Panc1 (cell line): Measurements from ENCODE around the gene GPRIN3. TPM values are rescaled to one million over a fixed set of nuclear protein-coding genes. Genes with fewer than 3 reads are reported as not detected.

Source experiments
- ATAC-seq: fragments of 200-7000 bp; cut with Tn5 transposase; 2 replicates; pipeline ENCODE4 v1.9.1; 2020; ENCODE audit warnings: mild to moderate bottlenecking, moderate library complexity
- BruUV-seq: library from RNA; stranded (reverse); fragments of 400-500 nt; replicated peaks from 2 replicates; lab custom pipeline; 2021; lab: Mats Ljungman, UMichigan
- CTCF ChIA-PET: fragments of 300-600 bp; sonication (Branson Sonifier 250); formaldehyde crosslinking; loops from one replicate; lab custom pipeline; 2022; ENCODE audit warnings: antibody characterized with exemption; lab: Charles Lee
- POLR2A ChIA-PET: fragments of 300-600 bp; sonication (Branson Sonifier 250); formaldehyde crosslinking; loops from one replicate; lab custom pipeline; 2022; ENCODE audit warnings: antibody characterized with exemption; lab: Charles Lee
- DNase-seq: peaks from one replicate; pipeline ENCODE4 v3.0.0-alpha.2; 2010; ENCODE audit warnings: low read depth, low spot score
- H3K27ac ChIP-seq: 2 replicates; pipeline ENCODE4 v1.5.1; 2011; ENCODE audit warnings: mild to moderate bottlenecking, low read length, inconsistent platforms
- H3K27me3 ChIP-seq: fragments of 200-500 bp; sonication (Bioruptor generic); 2 replicates; pipeline ENCODE4 v1.6.0; 2014; ENCODE audit warnings: low read length, inconsistent platforms; ENCODE audit not compliant: control insufficient read depth, insufficient read depth
- H3K36me3 ChIP-seq: fragments of 200-500 bp; sonication (Bioruptor generic); 2 replicates; pipeline ENCODE4 v1.5.1; 2014; ENCODE audit warnings: inconsistent platforms, mild to moderate bottlenecking, low read length, moderate library complexity; ENCODE audit not compliant: control insufficient read depth, insufficient read depth
- H3K4me1 ChIP-seq: 2 replicates; pipeline ENCODE4 v1.5.1; 2011; ENCODE audit warnings: inconsistent platforms, mild to moderate bottlenecking, low read length, moderate library complexity; ENCODE audit not compliant: control insufficient read depth, insufficient read depth
- H3K4me3 ChIP-seq, 2 experiments: 2 replicates each; pipeline ENCODE4 v1.5.1; 2011 to 2012; ENCODE audit warnings: low read depth in 2 of 2, low read length in 2 of 2, mild to moderate bottlenecking in 2 of 2, inconsistent platforms in 1 of 2, moderate library complexity in 1 of 2
- H3K9me3 ChIP-seq: fragments of 200-500 bp; sonication (Bioruptor generic); 2 replicates; pipeline ENCODE4 v1.5.1; 2014; ENCODE audit warnings: low read depth, mild to moderate bottlenecking, inconsistent platforms, low read length, moderate library complexity; ENCODE audit not compliant: control insufficient read depth, insufficient read depth
- CTCF ChIP-seq: fragments of 450-650 bp; IDR thresholded peaks from 2 replicates; pipeline ENCODE4 v1.5.1; 2017; ENCODE audit warnings: mild to moderate bottlenecking
- POLR2AphosphoS5 ChIP-seq: IDR thresholded peaks from 2 replicates; pipeline ENCODE4 v1.6.1; 2012; ENCODE audit warnings: mild to moderate bottlenecking, low read depth, low read length, moderate library complexity
- SIN3A ChIP-seq: IDR thresholded peaks from 2 replicates; pipeline ENCODE4 v1.6.1; 2012; ENCODE audit warnings: low read depth, mild to moderate bottlenecking, low read length, moderate library complexity, borderline replicate concordance; ENCODE audit not compliant: insufficient read depth
- TCF7L2 ChIP-seq: IDR thresholded peaks from 2 replicates; pipeline ENCODE4 v1.6.1; 2011; ENCODE audit warnings: mild to moderate bottlenecking, low read depth, low read length, inconsistent platforms
- in situ Hi-C: cut with HindIII; loops from 2 replicates; pipeline ENCODE4 v1.10.0; 2016; ENCODE audit warnings: low sequenced_read_pairs, low pct_unique_long_range_greater_than_20kb
- intact Hi-C: fragments of 100-400 bp; cut with micrococcal nuclease; formaldehyde crosslinking; loops from one replicate; pipeline ENCODE4 v1.10.0; 2022; ENCODE audit not compliant: unreplicated experiment
- total RNA-seq: library from RNA; stranded (reverse); gene quantifications from one replicate; pipeline ENCODE4 v1.2.1, GENCODE V29; 2021; ENCODE audit not compliant: unreplicated experiment
- TF ChIP-seq, protein P1 (sequence below), 2 experiments: IDR thresholded peaks; 2 replicates each; pipeline ENCODE4 v1.6.1; 2011 to 2012; ENCODE audit warnings: low read depth in 2 of 2, control low read depth in 1 of 2, low read length in 1 of 2, mild to moderate bottlenecking in 1 of 2, moderate library complexity in 1 of 2; ENCODE audit not compliant: insufficient read depth in 1 of 2

The GPRIN3 gene
- total RNA-seq, 1 experiment from 2014 or later = 0.03 TPM

GRCh38 chr4:89289312-89289711, 18.3 kb downstream of the GPRIN3 start:
- H3K36me3 ChIP-seq = no peaks in the 10 kb centered on the region
- ChIA-PET CTCF (no interaction called here), POLR2A (no interaction called here)
- no peaks in the 10 kb centered on the region for H3K4me1 ChIP-seq
- ATAC-seq = no peak
- H3K9me3 ChIP-seq = no peaks in the 10 kb centered on the region
- DNase-seq = no peak
- BruUV-seq = no TSS peak
- in situ Hi-C loops = no loop called here
- H3K4me3 ChIP-seq = no peak overlapping the region
- TF ChIP-seq TCF7L2 (no peak), CTCF (no peak), SIN3A (no peak), POLR2AphosphoS5 (no peak)
- TF ChIP-seq, protein P1, sequence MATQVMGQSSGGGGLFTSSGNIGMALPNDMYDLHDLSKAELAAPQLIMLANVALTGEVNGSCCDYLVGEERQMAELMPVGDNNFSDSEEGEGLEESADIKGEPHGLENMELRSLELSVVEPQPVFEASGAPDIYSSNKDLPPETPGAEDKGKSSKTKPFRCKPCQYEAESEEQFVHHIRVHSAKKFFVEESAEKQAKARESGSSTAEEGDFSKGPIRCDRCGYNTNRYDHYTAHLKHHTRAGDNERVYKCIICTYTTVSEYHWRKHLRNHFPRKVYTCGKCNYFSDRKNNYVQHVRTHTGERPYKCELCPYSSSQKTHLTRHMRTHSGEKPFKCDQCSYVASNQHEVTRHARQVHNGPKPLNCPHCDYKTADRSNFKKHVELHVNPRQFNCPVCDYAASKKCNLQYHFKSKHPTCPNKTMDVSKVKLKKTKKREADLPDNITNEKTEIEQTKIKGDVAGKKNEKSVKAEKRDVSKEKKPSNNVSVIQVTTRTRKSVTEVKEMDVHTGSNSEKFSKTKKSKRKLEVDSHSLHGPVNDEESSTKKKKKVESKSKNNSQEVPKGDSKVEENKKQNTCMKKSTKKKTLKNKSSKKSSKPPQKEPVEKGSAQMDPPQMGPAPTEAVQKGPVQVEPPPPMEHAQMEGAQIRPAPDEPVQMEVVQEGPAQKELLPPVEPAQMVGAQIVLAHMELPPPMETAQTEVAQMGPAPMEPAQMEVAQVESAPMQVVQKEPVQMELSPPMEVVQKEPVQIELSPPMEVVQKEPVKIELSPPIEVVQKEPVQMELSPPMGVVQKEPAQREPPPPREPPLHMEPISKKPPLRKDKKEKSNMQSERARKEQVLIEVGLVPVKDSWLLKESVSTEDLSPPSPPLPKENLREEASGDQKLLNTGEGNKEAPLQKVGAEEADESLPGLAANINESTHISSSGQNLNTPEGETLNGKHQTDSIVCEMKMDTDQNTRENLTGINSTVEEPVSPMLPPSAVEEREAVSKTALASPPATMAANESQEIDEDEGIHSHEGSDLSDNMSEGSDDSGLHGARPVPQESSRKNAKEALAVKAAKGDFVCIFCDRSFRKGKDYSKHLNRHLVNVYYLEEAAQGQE (IDR thresholded peaks at IDR 0.05; ENCODE audit: insufficient read depth in 1 of 2, low read depth in 2 of 2, low read length in 1 of 2) = no peak
- no peaks in the 10 kb centered on the region for H3K27me3 ChIP-seq
- no peak overlapping the region for H3K27ac ChIP-seq
- intact Hi-C loops = no loop called here

- in situ Hi-C loops = no loop called here
- Histone ChIP-seq H3K4me3 (no peak overlapping the region), H3K27me3 (no peaks in the 10 kb centered on the region), H3K9me3 (no peaks in the 10 kb centered on the region), H3K4me1 (no peaks in the 10 kb centered on the region), H3K27ac (no peak overlapping the region), H3K36me3 (no peaks in the 10 kb centered on the region)
- TF ChIP-seq CTCF (no peak), TCF7L2 (no peak), POLR2AphosphoS5 (no peak), SIN3A (no peak)
- TF ChIP-seq, protein P1 (IDR thresholded peaks at IDR 0.05; ENCODE audit: insufficient read depth in 1 of 2, low read depth in 2 of 2, low read length in 1 of 2) = no peak
- no TSS peak for BruUV-seq
- ChIA-PET CTCF (interaction anchor here (0.6 kb wide), 1 partner anchor 714 kb away, joined by 3 read pairs; no protein-coding TSS in a partner anchor), POLR2A (no interaction called here)
- DNase-seq (no peak), ATAC-seq (no peak)
- intact Hi-C loops = no loop called here
These were observed 19.2 kb downstream of the GPRIN3 start for GRCh38 chr4:89288430-89288829.
